HG03175 (cell line): ENCODE data around the gene CRAT.
A peak's percentile ranks its signal among the peaks of the same experiment; 100 is the strongest.

ENCODE experiments used
- ATAC-seq: cut with Tn5 transposase; IDR thresholded peaks from one replicate; pipeline ENCODE4 v1.9.1; 2021; ENCODE audit warnings: mild to moderate bottlenecking, moderate library complexity; ENCODE audit not compliant: unreplicated experiment

Gene CRAT

GRCh38 chr9:129110740-129111527, at the start of gene CRAT, which contains the start of gene PTPA:
Gene CRAT (minus strand): TSS chr9:129110793. CDS start chr9:129110509, 284 bp downstream.
Gene PTPA (plus strand): TSS chr9:129111415. CDS start chr9:129111601, 186 bp downstream.
- peak; percentile 84 for ATAC-seq

DNA sequence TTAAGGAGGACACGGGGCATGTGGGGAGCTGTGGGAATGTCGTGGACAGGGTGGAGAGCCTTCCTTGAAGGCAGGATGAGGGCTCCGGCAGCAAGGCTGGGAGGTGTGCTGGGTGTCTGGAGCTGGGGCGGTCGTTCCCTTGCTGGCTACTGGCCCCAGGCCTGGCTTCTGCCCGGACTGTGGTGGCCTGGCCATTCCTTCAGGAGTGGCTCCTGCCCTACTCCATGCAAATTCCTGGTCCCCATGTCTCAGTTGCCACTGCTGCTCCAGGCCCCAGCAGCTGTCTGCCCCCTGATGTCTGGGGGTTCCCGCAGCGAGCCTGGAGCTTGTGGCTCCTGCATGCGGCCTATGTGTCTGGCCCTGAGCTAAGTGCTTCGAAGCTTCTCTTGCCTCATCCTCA, 45.6 kb upstream of the CRAT start:
- ATAC-seq, result no peak

DNA sequence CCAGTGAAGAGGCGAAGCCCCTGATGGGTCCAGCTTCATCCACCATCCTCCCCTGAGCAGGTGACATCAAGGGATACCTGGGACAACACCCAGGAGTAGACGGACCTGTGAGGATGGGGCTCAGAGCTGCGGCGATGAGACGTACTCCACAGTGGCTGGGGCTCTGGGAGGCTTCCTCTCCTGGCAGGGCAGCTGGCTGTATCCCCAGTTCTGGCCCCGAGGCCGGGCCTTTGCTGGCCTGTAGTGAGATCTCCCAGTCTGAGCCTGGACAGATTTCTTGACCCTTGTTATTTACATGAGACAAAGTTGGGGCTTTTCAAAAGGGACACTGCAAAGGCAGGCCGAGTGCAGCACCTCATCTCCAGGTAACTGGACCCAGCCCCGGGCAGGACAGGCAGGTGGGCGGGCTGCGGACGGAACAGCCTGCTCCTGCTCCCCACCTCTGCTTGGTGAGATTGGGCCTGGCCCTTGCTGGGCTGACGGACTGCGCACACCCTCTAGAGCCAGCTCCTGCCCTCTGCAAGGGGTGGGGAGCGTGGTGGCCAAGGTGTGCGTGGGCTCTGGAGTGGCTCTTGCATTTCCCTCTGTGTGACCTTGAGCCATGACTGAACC, 44.4 kb upstream of the CRAT start:
- no peak for ATAC-seq

GRCh38 chr9:129151469-129151868, 40.9 kb upstream of the CRAT start:
- ATAC-seq, result no peak

DNA sequence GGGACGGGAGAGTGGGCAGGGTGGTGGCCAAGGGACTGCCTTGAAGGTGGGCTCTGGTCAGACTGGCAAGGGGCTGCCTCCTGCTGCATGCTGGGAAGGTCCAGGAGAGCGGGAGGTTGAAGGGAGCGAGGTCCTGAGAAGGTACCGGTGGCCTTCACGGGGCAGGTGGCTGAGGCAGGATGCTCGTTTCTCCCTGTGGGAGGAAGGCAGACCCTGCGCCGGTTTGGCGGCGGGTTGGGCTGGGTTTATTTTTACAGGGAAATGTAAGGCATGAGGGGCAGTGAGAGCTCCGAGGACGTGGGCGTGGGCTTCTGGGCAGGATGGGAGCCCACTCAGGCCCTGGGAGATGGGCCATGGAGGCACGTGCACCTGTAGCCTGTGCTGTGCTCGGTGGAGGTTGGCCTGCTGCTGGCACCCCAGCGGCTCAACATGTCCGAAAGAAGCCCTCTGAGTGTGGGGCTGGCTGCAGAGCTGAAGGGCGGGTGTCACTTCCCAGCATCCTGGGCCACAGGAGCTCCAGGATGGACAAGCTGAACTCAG, 40.1 kb upstream of the CRAT start:
- ATAC-seq, result no peak

DNA sequence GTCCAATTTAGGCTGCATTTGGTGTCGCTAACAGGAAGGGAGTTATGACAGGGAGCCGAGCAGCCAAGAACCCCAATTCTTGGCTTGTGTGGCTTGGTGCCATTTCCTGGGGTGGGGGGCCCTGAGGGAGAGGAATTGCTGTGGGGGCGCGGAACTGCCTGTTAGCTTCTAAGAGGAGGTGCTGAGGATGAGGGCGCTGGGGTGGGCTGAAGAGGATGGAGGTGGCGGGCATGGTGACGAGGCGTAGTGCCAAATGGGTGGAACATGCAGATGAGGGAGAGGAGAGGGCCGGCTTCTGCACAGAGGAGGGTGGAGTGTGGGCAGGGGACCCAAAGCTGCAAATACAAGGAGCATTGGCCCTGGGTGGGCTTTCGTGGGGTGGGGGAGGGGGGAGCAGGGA, 39.5 kb upstream of the CRAT start:
- no peak for ATAC-seq

DNA sequence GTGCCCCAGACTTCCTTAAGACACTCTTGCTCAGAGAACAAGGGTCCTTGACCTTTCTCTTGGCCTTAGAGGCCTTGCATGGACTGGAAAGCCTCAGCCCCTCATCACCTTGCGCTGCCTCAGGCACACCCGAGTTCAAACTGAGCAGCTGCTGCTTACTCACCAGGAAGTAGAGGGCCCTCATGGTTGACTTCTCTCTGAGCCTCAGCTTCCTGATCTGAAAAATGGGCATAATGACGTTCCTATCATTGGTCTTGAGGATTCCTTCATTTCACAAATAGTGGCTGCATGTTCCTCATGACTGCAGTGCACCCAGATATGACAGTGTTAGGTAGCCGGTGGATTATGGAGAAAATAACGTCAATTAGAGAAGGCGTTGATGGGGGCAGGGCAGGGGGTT, 38.8 kb upstream of the CRAT start:
- no peak for ATAC-seq

DNA sequence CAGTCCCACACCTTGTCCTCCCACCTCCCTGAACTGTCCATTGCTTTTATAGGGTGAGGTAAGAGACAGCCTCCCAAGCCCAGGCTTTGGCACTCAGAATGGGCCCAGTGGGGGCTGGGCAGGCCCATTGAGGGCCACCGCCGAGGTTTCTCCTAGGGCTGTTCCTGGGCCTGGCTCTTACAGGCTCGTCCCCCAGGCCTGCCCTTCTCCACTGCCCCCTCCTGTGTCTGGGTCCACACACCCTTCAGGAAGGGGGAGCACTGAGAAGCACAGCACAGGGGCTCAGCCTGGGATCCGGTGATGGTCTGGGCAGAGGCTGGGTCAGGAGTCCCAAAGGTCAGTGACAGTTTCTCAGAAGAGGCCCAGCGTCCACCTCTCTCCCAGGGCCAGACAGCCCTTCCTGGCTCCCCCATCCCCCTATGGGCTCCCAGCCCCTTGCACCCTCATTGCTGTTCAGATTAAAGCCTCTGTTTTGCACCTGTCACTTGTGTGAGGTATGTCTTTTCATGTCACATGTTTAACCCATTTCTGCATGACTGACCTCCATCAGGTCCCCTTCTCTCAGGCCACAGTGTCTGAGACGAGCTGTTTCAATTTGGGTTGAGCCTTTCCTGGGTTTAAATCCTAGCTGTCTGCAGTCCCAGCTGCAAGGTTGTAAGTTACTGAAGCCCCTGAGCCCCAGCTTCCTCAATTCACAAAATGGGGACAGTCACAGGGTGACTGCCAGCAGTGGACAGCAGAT, 38.0 kb upstream of the CRAT start:
- no peak for ATAC-seq

GRCh38 chr9:129146441-129146941, 35.9 kb upstream of the CRAT start:
- no peak for ATAC-seq

GRCh38 chr9:129145841-129146292, 35.3 kb upstream of the CRAT start:
- ATAC-seq, result no peak

DNA sequence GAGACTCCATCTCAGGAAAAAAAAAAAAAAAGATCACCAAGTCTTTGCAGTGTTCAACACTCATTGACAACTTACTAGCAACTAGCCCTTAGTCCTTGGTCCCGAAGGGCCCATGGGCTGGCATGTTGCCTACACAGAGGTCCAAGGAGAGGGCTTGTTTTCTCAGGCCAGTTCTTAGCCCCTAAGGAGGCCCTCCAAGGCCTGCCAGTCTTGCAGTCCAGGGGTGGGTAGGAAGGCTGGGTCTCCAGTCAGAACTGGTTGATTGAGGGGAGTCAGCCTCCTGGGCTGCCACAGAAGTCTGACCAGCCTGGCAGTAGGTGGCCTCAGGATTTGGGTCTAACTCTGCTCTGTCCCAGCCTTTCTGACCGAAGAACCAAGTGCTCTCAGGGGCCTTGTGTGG, 34.7 kb upstream of the CRAT start:
- no peak for ATAC-seq

DNA sequence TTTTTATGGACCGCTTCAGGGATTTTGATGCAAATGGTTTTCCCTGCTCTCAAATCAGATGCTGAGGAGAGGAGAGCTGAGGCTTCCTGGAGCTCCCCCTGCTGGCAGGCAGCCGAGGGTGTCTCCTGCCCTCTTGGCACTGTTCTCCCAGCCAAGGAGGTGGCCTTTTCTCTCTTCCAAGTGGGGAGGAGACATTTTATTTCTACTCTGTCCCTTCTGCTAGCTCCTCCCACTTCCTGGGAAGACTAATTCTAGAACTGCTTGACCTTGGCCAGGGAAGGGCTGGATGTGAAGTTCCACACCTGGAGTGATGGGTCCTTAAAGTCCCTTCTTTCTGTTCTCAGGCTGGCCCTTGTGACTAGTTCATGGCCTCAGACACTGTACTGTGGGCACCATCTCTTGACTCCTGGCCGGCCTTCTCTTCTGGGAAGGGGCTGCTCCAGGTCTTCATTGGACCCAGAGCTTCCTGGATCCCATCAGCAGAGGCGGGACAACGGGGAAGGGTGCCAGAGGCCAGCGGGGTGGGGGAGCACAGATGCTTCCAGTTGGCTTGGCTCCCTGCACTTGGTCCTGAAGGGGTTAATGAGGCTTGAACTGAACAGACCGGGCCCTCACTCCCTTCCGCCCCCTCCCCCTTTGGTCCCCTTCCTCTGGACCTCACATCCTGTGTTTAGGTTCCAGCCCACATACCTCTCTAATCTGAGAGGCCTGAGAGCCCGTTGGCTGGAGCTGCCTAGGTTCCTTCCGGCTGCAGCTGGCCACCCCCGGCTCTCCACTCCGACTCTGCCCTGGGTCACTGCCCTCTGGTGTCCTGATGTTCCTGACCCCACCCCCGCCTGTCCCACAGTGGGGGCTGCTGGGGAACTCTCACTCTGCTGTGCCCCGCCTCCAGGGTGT, 32.7 kb upstream of the CRAT start:
- no peak for ATAC-seq

DNA sequence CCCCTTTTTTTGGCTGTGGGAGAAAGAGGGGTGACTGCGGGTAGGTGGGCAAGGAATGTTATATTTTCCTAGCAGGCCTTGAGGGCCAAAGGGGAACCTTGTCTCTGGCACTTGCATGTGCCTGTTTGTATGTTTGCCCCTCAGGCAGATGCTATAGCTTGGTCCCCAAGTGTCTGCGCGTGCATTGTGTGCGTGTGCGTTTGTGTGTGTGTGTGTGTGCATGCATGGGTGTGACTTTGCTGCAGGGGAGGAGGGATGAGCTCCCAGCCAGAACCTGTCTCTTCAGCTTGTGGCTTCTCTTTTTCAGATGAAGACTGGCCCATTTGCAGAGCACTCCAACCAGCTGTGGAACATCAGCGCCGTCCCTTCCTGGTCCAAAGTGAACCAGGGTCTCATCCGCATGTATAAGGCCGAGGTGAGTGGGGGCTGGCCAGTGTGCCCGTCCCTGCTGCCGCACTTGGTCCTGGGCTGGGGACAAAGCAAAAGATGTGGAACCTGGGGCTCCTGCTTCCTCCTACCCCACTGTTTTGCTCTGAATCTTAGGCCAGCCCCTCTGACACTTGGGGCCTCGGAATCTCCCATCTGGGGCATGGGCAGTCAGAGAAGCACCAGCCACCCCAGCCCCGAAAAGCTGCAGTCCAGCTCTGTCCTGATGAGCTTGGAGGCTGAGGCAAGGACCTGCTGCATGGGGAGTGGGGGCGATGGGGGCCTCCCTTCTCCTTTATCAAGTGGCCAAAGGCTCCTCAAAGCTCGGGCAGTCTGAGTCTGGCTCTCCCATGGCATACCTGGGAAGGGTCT, 31.7 kb upstream of the CRAT start:
- no peak for ATAC-seq

DNA sequence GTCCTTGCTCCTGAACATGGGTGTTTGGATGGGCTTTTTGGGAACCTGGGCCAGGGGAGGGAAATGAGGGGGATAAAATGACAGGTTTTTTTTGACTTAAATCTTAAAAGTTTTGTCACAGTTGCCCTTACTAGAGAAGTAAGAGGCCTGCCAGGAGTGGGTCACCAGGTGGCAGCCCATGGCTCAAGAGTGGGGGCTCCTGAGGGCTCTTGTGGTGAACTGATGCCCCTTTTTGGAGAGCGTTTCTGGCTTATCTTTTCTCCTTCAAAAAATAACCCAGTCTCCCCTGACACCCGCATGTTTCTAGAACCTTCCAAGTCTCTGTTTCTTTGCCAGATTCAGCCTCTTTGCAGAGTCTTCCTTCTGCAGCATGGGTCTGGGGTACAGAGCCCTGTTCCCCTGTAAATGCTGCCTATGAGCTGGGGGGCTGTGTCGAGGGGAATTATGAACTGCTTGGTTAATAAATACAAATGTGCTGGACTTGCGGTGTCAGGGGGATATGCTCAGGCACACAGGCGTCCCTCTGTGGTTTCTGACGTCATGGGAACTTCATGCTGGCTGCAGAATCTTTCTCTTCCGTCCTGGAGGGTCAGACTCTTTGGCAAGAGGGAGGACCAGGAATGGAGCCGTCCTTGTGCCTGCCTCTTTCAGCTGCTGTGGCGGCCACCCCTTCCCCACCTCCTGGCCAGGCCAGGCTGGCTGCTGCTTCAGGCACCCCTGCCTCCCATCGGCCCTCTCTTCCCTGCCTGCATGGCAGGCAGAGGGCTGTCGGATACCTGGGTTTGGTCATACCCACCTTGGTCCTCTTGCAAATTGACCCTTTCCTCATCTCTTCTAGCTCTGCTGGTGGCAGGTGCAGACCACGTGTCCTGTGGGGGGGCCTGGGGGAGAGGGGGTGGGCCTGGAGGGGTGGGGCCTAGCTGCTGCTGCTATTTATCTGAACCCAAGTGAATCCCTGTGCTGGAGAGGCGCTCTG, 30.8 kb upstream of the CRAT start:
- peak; percentile 35 for ATAC-seq

DNA sequence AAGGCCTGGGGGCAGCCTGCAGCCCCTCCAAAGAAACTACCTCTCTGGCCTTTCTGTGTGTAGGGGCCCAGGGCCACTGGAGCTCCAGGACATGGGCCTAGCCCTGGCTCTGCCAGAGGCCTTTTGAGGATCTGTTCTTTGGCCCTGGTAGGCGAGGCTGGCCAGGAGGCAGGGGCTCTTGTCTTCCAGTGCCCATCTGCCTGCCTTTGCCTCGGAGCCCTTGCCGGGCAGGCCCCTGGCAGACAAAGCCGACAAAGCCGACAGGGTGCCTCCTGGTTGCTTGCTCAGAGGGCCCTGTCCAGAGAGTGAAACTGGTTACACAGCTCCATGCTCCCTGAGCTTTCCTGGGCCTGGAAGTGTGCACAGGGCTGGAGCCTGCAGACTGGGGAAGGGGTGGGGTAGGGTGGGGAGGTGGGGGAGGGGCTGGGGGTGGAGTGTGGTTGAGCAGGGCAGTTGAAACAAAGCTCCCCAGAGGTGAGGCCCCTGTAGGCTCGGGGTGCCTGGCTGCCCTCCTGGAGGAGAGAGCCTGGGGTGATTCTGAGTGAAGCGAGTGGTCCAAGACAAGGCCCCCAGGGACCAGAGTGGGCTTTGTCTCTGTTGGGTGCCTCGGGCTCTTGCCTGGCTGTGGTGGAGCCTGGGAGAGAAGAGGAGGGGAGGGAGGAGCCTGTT, 29.9 kb upstream of the CRAT start:
- peak; percentile 16 for ATAC-seq

- peak; percentile 59 for ATAC-seq
Observed at GRCh38 chr9:129139993-129140396, 29.4 kb upstream of the CRAT start.

- ATAC-seq, result no peak
Observed at GRCh38 chr9:129139233-129139992, 28.8 kb upstream of the CRAT start.
